GM23248 (cell line): ENCODE data around the gene GOLGA3. TPM values are rescaled to one million over a fixed set of nuclear protein-coding genes. Genes with fewer than 3 reads are reported as not detected.

Source experiments
- DNase-seq: peaks from one replicate; pipeline ENCODE4 v3.0.0-alpha.2; 2015
- H2AFZ ChIP-seq: fragments of 200-600 bp; sonication (generic); 2 replicates; pipeline ENCODE4 v1.6.1; 2016; ENCODE audit warnings: antibody characterized with exemption
- H3F3A ChIP-seq: fragments of 200-600 bp; sonication (generic); 2 replicates; pipeline ENCODE4 v1.6.1; 2016; ENCODE audit warnings: mild to moderate bottlenecking, antibody characterized with exemption, mixed run types; ENCODE audit not compliant: insufficient read depth
- H3K27ac ChIP-seq: fragments of 200-600 bp; sonication (generic); 2 replicates; pipeline ENCODE4 v1.5.1; 2016; ENCODE audit warnings: mild to moderate bottlenecking
- H3K27me3 ChIP-seq: fragments of 200-600 bp; sonication (generic); replicated peaks from 2 replicates; pipeline ENCODE4 v1.6.1; 2016; ENCODE audit warnings: mild to moderate bottlenecking; ENCODE audit not compliant: insufficient read depth
- H3K36me3 ChIP-seq: fragments of 200-600 bp; sonication (generic); 2 replicates; pipeline ENCODE4 v1.6.1; 2016; ENCODE audit warnings: low read depth, mild to moderate bottlenecking
- H3K4me1 ChIP-seq: fragments of 200-600 bp; sonication (generic); 2 replicates; pipeline ENCODE4 v1.6.1; 2016; ENCODE audit warnings: mild to moderate bottlenecking; ENCODE audit not compliant: insufficient read depth
- H3K4me2 ChIP-seq: fragments of 200-600 bp; sonication (generic); one replicate; pipeline ENCODE4 v1.6.1; 2016; ENCODE audit warnings: mild to moderate bottlenecking; ENCODE audit not compliant: unreplicated experiment
- H3K4me3 ChIP-seq: fragments of 200-600 bp; sonication (generic); 2 replicates; pipeline ENCODE4 v1.5.1; 2016; ENCODE audit warnings: mild to moderate bottlenecking
- H3K79me2 ChIP-seq: fragments of 200-600 bp; sonication (generic); 2 replicates; pipeline ENCODE4 v1.6.1; 2016; ENCODE audit warnings: mild to moderate bottlenecking; ENCODE audit not compliant: insufficient read depth
- H3K9ac ChIP-seq: fragments of 200-600 bp; sonication (generic); 2 replicates; pipeline ENCODE4 v1.6.1; 2016; ENCODE audit warnings: mild to moderate bottlenecking
- H3K9me2 ChIP-seq: fragments of 200-600 bp; sonication (generic); 2 replicates; pipeline ENCODE4 v1.6.1; 2016; ENCODE audit warnings: mixed run types, mild to moderate bottlenecking, moderate library complexity; ENCODE audit not compliant: insufficient read depth
- H3K9me3 ChIP-seq: fragments of 200-600 bp; sonication (generic); one replicate; pipeline ENCODE4 v1.6.1; 2017; ENCODE audit warnings: low read depth
- H4K20me1 ChIP-seq: fragments of 200-600 bp; sonication (generic); 2 replicates; pipeline ENCODE4 v1.6.0; 2016; ENCODE audit not compliant: insufficient read depth
- EZH2 ChIP-seq: fragments of 200-600 bp; sonication (generic); IDR thresholded peaks from 2 replicates; pipeline ENCODE4 v1.6.1; 2018; ENCODE audit warnings: antibody characterized with exemption, mild to moderate bottlenecking; ENCODE audit not compliant: insufficient read depth, poor library complexity, severe bottlenecking
- EZH2phosphoT487 ChIP-seq: fragments of 200-600 bp; sonication (generic); IDR thresholded peaks from 2 replicates; pipeline ENCODE4 v1.6.1; 2018; ENCODE audit warnings: antibody characterized with exemption, moderate library complexity, mild to moderate bottlenecking, low read depth; ENCODE audit not compliant: insufficient read depth
- WGBS, 2 experiments: methylation state at CpG; one replicate each; pipeline ENCODE4 v1.1.6; 2015 to 2017; ENCODE audit warnings: low lambda C conversion rate in 2 of 2, low coverage in 1 of 2; ENCODE audit errors: missing lambda C conversion rate in 2 of 2; 5-methylcytosine and 5-hydroxymethylcytosine counted together
- in situ Hi-C: fragments of 300-500 bp; cut with MboI; formaldehyde crosslinking; loops from 2 replicates; pipeline ENCODE4 v1.15.0; 2020
- polyA plus RNA-seq: library from polyadenylated mRNA; unstranded; fragments of >200 nt; fragmentation: Nextera tagmentation; extraction: Ambion mirVana; gene quantifications from 2 replicates; pipeline ENCODE4 v1.2.1, GENCODE V29; 2016
- total RNA-seq: library from RNA; depleted of rRNA; stranded (reverse); fragments of >200 nt; shearing (Covaris generic); gene quantifications from 2 replicates; pipeline ENCODE4 v1.2.3, GENCODE V29; 2014

GOLGA3 gene
- total and polyA plus RNA-seq, 2 experiments from 2014 or later = 38.1 to 118 TPM

DNA sequence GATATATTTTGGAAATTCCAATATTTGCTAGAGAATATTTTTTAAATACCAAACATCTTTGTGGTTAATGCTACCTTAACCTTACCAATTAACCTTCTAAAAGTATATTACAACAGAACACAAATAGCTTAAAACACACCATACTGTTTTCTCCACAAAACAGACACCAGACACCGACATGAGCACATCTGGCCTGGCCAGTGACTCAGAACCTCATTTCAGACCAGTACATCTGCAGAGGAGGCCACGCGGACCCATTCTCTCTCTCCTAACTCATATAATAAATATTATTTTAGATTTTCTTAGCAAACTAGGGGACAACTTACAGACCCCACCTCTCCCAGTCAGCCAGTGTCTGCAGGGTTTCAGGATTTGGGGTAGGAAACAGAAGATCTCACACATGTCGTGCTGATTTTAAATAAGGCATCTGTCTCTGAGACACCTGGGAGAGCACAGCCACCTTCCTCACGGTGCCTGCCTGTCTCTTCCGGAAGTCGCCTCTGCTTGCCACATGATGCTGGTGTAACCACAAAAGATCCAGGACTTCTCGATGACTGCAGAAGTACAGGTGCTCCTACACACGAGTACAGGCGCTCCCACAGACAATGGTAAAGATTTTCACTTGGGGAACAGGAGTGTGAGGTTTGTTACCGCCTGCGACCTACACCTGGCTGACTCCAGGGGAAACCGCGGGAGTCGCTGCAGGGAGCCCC lies 57.4 kb downstream of the GOLGA3 start:
- Histone ChIP-seq H3K4me1 (peaks cover 22% of the 10 kb centered on the region; the same call in 1 of the 2 replicates), H3K36me3 (peaks cover 62% of the 10 kb centered on the region), H3K9ac (no peak overlapping the region), H3F3A (peaks cover 54% of the 10 kb centered on the region), H3K27ac (no peak overlapping the region), H4K20me1 (no peaks in the 10 kb centered on the region), H3K9me2 (no peaks in the 10 kb centered on the region), H3K4me2 (no peak overlapping the region), H3K27me3 (no peaks in the 10 kb centered on the region), H3K4me3 (no peak overlapping the region), H3K79me2 (peaks cover 45% of the 10 kb centered on the region), H3K9me3 (no peaks in the 10 kb centered on the region), H2AFZ (no peak overlapping the region)
- 95 to 96% methylated on average over 15 of the region's 15 CpGs for WGBS, 2 experiments
- no peak for TF ChIP-seq EZH2phosphoT487
- in situ Hi-C loops = no loop called here
- peak; percentile 45 for DNase-seq

DNA sequence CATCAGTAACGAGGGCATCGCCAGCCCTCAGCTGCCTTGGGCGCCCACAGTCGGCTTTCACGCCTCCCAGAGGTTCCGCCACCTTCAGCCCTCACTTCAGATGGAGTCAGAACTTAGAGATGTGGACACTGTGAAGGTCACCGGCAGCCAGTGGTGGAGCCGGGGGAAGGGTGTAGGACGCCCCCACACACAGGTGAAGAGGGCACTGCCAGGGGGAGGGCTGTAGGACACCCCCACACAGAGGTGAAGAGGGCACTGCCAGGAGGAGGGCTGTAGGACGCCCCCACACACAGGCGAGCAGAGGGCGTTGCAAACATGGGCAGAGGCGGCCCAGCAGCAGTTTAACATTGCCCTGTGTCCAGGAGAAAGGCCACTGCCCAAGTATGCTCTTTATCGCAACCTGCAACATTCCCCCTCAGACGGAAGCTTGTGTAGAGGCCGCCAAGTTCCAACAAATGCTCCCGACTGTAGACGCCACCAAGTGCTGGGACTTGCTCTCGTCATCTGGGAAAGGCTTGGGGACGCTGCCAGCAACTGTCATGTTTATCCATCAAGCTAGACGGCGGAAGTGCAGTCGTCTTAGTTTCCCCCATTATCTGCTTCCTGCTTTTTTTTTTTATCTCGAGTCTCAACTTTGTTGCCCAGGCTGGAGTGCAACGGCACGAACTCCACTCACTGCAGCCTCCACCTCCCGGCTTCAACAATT lies 62.1 kb downstream of the GOLGA3 start:
- DNase-seq = peak; percentile 37
- TF ChIP-seq EZH2 (no peak), EZH2phosphoT487 (no peak)

DNA sequence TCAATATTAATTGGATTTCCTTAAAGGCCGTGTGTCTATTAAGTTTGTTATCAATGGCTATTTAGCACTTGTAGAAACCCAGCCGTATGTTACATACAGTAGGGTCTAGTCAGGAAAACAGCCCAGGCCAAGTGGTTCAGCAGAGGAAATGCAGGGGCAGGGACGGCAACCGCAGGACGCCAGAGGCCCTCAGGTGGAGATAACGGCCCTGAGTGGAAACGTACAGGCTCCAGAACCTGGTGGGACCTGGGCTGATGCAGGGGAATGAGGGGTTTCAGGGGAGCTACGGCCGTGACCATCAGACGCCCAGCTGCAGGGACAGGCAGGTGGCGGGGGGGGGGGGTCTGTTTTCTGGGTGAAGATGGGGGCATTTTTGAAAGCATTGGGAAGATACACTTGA lies 63.3 kb downstream of the GOLGA3 start:
- no peak overlapping the region for H2AFZ ChIP-seq
- H4K20me1 ChIP-seq = 0 out of 2 replicates have a peak, but pooled peaks cover under 1% of the 10 kb centered on the region
- no peak overlapping the region for H3K4me3 ChIP-seq
- H3K27me3 ChIP-seq = no peaks in the 10 kb centered on the region
- WGBS, 2 experiments = 88 to 89% methylated on average over 11 of the region's 11 CpGs
- peaks cover 11% of the 10 kb centered on the region; the same call in 1 of the 2 replicates for H3K36me3 ChIP-seq
- H3K27ac ChIP-seq = no peak overlapping the region
- peaks cover 50% of the 10 kb centered on the region for H3F3A ChIP-seq
- peaks cover 34% of the 10 kb centered on the region for H3K79me2 ChIP-seq
- in situ Hi-C loops = no loop called here
- DNase-seq = no peak
- H3K9me2 ChIP-seq = no peaks in the 10 kb centered on the region
- TF ChIP-seq EZH2phosphoT487 = no peak
- TF ChIP-seq EZH2 = no peak
- H3K4me1 ChIP-seq = peaks cover 25% of the 10 kb centered on the region
- H3K4me2 ChIP-seq = no peak overlapping the region
- no peak overlapping the region for H3K9ac ChIP-seq
- H3K9me3 ChIP-seq = no peaks in the 10 kb centered on the region

More for the DNA sequence above, 62.1 kb downstream of the GOLGA3 start:
- Histone ChIP-seq H3K9me2 (no peaks in the 10 kb centered on the region), H3F3A (peaks cover 53% of the 10 kb centered on the region), H3K4me1 (peaks cover 25% of the 10 kb centered on the region), H3K9ac (peak overlapping the region; percentile 15; the same call in 1 of the 2 replicates), H3K4me2 (peak overlapping the region; percentile 14), H3K9me3 (no peaks in the 10 kb centered on the region), H3K27me3 (no peaks in the 10 kb centered on the region), H3K4me3 (no peak overlapping the region), H4K20me1 (no peaks in the 10 kb centered on the region), H3K27ac (peak overlapping the region; percentile 58), H2AFZ (no peak overlapping the region), H3K36me3 (peaks cover 21% of the 10 kb centered on the region; the same call in 1 of the 2 replicates), H3K79me2 (peaks cover 28% of the 10 kb centered on the region)
- WGBS, 2 experiments = 35 to 42% methylated on average over 26 to 27 of the region's 27 CpGs
- in situ Hi-C loops = no loop called here

DNA sequence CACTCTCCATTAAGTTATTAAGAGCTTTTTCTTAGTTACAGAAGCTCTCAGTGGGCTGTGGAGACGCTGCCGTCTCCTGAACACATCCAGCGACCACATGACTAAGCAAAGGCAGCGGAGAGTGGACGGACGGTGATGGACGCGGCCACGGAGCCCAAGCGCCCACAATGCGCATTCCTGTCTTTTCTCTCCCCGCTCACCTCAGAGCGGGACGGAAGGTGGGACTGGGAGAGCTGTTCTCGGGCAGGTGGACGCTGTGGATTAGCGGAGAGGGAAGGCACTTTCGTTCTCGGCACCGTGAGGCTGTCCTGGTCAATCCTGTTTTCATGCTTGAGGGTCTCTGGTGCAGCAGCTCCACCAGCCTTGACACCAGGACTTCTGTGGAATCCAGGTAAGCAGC lies 64.4 kb downstream of the GOLGA3 start:
- Histone ChIP-seq H3K4me3 (no peak overlapping the region), H3K79me2 (peaks cover 46% of the 10 kb centered on the region), H4K20me1 (0 out of 2 replicates have a peak, but pooled peaks cover 4% of the 10 kb centered on the region), H3K9me3 (no peaks in the 10 kb centered on the region), H3K9me2 (no peaks in the 10 kb centered on the region), H3K4me1 (peaks cover 30% of the 10 kb centered on the region), H3K9ac (no peak overlapping the region), H3K36me3 (peaks cover 4% of the 10 kb centered on the region; the same call in 1 of the 2 replicates), H3K27me3 (no peaks in the 10 kb centered on the region), H3K27ac (no peak overlapping the region), H3K4me2 (no peak overlapping the region), H3F3A (peaks cover 49% of the 10 kb centered on the region), H2AFZ (no peak overlapping the region)
- in situ Hi-C loops = no loop called here
- TF ChIP-seq EZH2 = no peak
- TF ChIP-seq EZH2phosphoT487 = no peak
- WGBS, 2 experiments = 95 to 96% methylated on average over 20 of the region's 20 CpGs
- DNase-seq = no peak
